Astrocyte of the cerebellum (primary cell): ENCODE measurements around the gene PARVA.

Source experiments
- DNase-seq: peaks from one replicate; pipeline ENCODE4 v3.0.0-alpha.2; 2011; ENCODE audit warnings: low read depth
- H3K4me3 ChIP-seq: 2 replicates; pipeline ENCODE4 v1.5.1; 2011; ENCODE audit warnings: mild to moderate bottlenecking, low read depth, low read length, moderate library complexity
- in situ Hi-C: cut with HindIII; loops from 2 replicates; pipeline ENCODE4 v1.10.0; 2017; ENCODE audit warnings: low sequenced_read_pairs
- TF ChIP-seq, protein P1 (sequence below): IDR thresholded peaks from 2 replicates; pipeline ENCODE4 v1.5.1; 2012; ENCODE audit warnings: low read length, low read depth, moderate library complexity, mild to moderate bottlenecking; ENCODE audit errors: missing control alignments

The PARVA gene

DNA sequence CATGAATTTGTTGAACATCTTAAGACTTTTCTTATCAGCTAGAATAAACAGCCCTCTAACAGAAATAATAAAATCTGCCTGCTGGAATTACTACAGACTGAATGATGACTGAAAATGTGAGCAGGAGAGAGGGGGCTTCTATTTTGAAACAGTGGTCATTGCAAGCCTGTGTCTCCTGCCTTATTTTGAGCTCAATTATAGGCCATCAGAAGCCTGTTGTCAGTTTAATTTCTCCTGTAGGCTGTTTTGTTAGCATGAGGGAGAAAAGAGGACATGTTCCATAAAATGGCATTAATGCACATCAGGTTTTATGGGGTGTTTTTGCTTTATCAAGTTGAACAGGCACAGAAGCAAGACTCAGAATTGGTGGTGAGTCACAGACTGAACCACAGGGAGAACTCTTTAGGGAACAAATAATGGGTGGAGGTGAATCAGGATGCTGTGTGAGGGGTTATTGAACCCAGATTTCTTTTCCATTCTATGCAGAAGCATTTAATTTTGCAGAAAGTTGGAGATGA, 129.1 kb downstream of the PARVA start:
- in situ Hi-C loops = no loop called here
- TF ChIP-seq, protein P1, sequence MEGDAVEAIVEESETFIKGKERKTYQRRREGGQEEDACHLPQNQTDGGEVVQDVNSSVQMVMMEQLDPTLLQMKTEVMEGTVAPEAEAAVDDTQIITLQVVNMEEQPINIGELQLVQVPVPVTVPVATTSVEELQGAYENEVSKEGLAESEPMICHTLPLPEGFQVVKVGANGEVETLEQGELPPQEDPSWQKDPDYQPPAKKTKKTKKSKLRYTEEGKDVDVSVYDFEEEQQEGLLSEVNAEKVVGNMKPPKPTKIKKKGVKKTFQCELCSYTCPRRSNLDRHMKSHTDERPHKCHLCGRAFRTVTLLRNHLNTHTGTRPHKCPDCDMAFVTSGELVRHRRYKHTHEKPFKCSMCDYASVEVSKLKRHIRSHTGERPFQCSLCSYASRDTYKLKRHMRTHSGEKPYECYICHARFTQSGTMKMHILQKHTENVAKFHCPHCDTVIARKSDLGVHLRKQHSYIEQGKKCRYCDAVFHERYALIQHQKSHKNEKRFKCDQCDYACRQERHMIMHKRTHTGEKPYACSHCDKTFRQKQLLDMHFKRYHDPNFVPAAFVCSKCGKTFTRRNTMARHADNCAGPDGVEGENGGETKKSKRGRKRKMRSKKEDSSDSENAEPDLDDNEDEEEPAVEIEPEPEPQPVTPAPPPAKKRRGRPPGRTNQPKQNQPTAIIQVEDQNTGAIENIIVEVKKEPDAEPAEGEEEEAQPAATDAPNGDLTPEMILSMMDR = no peak
- no peak overlapping the region for H3K4me3 ChIP-seq
- DNase-seq = no peak

DNA sequence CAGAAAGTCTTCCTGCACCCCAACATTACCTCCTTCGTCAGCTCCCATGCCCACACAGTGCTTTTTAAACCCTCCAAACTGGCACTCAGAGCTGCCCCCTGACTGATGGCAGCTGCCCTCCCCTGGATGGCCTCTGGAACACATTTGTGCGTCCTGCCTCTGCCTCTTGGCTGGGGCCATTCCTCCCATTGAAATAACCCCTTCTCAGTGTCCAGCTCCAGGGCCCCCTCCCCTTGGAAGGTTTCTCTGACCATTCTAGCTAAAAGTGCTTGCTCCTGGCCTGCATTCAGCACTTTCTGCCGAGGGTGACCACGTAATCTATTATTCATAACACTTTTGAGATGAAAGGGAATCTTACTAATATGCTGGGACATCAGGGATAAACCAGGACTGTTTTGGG, 130.0 kb downstream of the PARVA start:
- H3K4me3 ChIP-seq = no peak overlapping the region
- TF ChIP-seq, protein P1 = no peak
- DNase-seq = no peak
- in situ Hi-C loops = no loop called here

DNA sequence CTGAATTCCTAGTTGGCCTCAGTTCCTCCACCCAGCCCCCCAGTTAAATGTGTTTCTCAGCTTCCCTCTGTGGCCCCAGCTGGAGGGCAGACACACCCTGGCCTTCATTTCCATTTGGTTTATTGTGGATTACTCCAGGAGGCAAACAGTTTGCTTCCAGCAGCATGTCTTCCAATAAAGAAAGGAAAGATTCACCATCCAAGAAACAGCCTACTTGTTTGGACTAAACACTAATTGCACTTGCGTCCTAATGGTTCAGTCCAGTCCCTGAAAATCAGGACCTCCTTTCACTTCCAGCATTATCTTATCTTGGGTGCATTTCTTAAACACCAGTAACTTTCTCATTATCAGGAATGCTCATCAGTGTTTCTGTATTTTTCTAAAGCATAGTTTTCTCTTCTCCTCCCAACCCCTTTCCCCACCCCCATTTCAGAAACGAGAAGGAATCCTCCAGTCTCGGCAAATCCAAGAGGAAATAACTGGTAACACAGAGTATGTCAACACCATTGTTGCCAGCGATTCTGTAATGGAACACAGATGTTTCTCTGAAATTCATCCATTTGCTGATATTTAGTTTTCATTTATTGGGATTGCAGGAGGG, 130.9 kb downstream of the PARVA start:
- in situ Hi-C loops = no loop called here
- DNase-seq = peak; percentile 16
- TF ChIP-seq, protein P1 = no peak
- no peak overlapping the region for H3K4me3 ChIP-seq

DNA sequence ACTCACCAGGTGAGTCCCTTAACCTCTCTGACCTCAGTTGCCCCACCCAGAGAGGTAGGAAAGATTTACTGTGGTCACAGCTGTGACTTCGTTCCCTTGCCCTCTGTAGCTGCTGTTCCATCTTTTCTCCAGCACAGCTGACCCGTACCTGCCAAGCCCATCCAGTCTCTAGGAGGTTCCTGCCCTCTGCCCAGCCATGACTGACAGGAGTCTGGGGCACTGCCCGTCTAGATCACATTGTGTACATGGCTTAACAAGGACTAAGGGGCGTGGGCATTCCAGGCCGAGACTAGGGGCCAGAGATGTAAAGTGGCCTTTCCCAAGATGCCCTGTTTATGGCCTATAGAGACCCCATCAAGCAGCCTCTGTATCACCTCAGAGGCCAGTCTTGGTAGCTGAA, 132.0 kb downstream of the PARVA start:
- no peak for DNase-seq
- H3K4me3 ChIP-seq = no peak overlapping the region
- TF ChIP-seq, protein P1 = no peak
- in situ Hi-C loops = no loop called here

DNA sequence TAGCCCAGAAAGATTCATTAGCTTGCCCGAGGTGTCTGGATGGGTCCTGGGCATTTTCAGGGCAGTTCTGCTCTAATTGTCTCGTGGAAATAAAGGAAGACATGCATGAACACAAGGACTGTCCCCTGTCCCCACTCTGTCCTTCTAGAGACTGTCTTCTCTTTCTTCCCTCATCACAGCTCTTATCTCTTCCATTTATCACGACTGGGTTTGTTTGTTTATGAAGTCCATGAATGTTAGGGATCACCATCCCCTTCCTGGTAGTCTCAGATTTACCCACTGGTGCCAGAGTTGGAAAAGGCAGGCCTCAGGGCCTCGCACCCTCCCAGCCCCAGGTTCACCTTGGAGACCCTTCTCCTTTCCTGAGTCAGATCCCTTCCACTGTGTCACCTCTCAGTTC, 134.8 kb downstream of the PARVA start:
- in situ Hi-C loops = no loop called here
- no peak overlapping the region for H3K4me3 ChIP-seq
- no peak for DNase-seq
- TF ChIP-seq, protein P1 = no peak

DNA sequence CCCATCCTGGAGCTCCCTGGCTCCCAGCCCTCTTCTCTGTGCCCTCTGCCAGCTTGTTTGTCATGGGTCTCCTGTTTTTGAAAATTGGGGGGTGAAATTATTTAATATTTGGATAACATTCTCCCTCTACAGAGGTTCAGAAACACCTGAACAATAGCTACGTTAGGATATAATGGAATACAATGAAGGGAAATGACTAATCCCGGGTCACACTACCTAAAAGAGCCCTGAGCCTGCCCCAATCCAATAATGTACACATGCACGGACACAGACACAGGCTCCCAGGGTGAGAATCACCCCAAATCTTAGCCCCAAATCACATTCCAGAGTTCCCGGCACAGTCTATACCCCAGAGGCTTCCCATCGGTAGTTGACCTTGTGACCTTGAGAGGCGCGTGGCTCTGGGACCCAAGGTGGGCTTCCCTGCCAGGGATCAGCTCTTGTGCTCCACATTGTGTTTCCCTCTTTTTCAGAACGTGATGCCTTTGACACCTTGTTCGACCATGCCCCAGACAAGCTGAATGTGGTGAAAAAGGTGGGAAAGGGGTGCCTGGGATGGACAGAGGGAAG, 135.5 kb downstream of the PARVA start:
- DNase-seq = no peak
- in situ Hi-C loops = no loop called here
- no peak overlapping the region for H3K4me3 ChIP-seq
- TF ChIP-seq, protein P1 = no peak
